Mononuclear cell (primary cell): Measurements from ENCODE around the gene ERCC8. TPM values are rescaled to one million over a fixed set of nuclear protein-coding genes. Genes with fewer than 3 reads are reported as not detected.
A peak's percentile ranks its signal among the peaks of the same experiment; 100 is the strongest.
"Not testable (repeated sequence)": the region's sequence is repeated elsewhere in the genome, so short reads cannot be mapped to it uniquely, and the experiment has no call there.

ENCODE experiments used
- H3K27me3 ChIP-seq: 2 replicates; pipeline ENCODE4 v1.6.0; 2011; ENCODE audit warnings: low read length, control low read depth; ENCODE audit not compliant: insufficient read depth
- H3K4me1 ChIP-seq: 2 replicates; pipeline ENCODE4 v1.5.1; 2011; ENCODE audit warnings: mild to moderate bottlenecking, low read length, control low read depth; ENCODE audit not compliant: insufficient read depth
- H3K4me3 ChIP-seq: 2 replicates; pipeline ENCODE4 v1.5.1; 2011; ENCODE audit warnings: mild to moderate bottlenecking, low read length, moderate library complexity
- H3K9me3 ChIP-seq: 2 replicates; pipeline ENCODE4 v1.5.1; 2011; ENCODE audit warnings: low read depth, mild to moderate bottlenecking, control low read depth, low read length
- total RNA-seq: library from RNA; depleted of rRNA; stranded (reverse); fragments of >200 nt; gene quantifications from one replicate; pipeline ENCODE4 v1.2.3, GENCODE V29; 2012

Gene ERCC8, protein sequence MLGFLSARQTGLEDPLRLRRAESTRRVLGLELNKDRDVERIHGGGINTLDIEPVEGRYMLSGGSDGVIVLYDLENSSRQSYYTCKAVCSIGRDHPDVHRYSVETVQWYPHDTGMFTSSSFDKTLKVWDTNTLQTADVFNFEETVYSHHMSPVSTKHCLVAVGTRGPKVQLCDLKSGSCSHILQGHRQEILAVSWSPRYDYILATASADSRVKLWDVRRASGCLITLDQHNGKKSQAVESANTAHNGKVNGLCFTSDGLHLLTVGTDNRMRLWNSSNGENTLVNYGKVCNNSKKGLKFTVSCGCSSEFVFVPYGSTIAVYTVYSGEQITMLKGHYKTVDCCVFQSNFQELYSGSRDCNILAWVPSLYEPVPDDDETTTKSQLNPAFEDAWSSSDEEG
- total RNA-seq = 15.6 TPM

DNA sequence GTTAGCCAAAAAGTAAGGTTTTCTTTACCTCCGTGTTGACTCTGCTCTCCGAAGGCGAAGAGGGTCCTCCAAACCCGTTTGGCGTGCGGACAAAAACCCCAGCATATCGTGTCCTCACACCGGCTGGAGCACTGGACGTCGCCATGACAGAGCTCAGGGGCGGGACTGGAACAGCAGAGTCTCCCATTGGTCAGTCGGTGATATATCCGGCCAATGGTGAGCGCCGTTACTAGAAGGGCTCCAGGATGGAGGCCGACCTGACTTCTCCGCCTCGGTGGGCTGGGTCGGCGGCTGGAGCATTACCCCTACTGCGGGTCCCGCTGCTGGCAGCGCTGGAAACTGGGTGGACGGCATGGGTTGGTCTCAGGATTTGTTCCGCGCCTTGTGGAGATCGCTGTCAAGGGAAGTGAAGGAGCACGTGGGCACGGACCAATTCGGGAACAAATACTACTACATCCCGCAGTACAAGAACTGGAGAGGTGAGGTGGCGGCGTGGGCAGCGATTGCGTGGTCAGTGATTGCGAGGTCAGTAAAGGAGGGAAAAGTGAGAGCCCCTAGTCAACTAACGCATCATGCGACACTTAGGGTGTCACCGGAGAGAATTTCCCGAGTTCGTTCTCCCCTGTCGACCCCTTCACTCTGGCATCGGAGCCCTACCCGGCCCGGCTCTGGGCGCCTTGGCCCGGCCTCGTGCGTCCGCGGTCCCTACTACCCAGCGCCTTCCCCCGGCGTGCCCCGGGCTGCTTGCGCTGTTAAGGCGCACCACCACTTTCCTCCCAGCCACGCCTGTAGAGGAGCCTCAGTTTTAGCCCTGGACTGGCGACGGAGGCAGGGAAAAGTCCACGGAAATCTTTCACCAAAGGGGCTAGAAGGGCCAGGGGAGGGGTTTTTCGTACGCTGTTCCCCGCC, at the start of gene ERCC8, which contains the start of gene NDUFAF2:
Gene ERCC8, minus strand, starts transcription at position 167 of the 909 bp plus-strand sequence. Its CDS starts 62 bp downstream, at position 105.
Gene NDUFAF2, plus strand, starts transcription at position 302 of the 909 bp plus-strand sequence. Its CDS starts 51 bp downstream, at position 353.
- peak within 1 kb of the TSS; percentile 87 for H3K4me3 ChIP-seq
- H3K27me3 ChIP-seq = no peaks in the 10 kb centered on the region

DNA sequence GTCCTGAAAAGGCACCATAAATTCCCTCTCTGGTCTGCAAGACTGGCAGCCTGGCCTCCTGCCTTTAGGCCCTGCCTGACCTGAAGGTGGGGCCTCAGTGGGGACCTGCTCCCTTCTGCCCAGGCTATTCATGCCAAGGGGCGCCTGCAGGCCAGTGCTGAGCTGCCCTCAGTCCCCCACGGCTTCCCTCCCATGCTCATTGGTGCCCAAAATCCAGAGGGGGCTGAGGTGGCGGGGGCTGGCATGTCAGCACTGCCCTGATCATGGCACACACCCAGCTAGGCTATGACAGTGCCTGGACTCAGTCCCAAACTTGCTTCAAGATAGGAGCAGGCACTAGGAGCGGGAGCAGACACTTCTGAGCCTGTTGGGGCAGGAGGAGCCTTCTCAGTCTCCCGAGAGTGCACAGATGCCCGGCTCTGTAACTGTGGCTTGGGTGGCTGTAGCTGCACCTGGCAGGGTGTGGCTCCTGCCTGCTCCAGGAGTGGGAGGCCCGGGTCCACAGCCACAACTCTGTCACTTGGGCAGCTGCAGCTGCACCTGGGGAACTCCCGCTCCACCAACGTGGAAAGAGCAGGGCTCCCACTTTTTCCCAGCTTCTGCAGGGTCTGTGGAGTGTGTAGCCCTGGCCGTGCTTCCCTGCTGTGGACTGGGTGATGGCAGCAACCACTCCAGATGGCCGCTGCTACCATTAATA, 49.2 kb upstream of the ERCC8 start:
- H3K4me1 ChIP-seq = no peaks in the 10 kb centered on the region
- peaks cover 19% of the 10 kb centered on the region for H3K9me3 ChIP-seq
- H3K27me3 ChIP-seq = no peaks in the 10 kb centered on the region
- H3K4me3 ChIP-seq = no peak overlapping the region

More for the DNA sequence above, at the start of gene ERCC8, which contains the start of gene NDUFAF2:
- H3K9me3 ChIP-seq = no peaks in the 10 kb centered on the region
- peaks cover 26% of the 10 kb centered on the region for H3K4me1 ChIP-seq

DNA sequence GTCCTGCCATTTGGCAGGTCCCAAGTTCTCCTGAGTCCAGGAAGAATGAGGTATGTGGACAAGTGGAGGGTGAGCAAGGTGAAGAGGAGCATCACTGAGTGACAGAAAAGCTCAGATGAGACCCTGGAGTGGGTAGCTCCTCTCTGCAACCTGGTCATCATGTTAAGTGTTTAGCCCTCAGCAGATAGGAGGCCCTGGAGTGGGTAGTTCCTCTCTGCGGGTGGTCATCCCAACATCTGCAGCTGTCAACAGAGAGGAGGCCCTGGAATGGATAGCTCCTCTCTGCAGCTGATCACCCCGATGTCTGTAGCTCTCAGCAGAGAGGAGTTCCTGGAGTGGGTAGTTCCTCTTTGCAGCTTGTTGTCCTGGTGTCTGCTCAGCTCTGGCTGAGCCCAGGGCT, 48.6 kb upstream of the ERCC8 start:
- Histone ChIP-seq H3K4me3 (no peak overlapping the region), H3K9me3 (peaks cover 21% of the 10 kb centered on the region), H3K27me3 (no peaks in the 10 kb centered on the region), H3K4me1 (no peaks in the 10 kb centered on the region)

DNA sequence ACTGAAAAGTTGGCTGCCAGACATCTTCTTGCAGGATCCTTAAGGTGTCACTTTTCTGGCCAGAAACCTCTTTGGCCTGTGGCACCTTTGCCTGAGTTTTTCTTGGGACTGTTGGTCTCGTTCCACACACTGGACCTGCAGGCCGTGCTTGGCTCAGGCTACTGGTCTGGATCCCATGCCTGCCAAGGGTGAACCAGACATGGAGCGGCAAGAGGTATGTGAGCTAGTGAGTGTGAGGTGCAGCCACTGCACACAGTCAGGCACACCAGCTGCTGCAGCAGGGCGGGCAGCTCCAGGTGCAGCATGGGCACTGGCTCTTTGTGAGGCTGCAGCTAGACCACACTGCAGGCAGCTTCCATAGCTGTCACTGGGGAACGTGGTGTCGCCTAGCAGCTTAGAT, 48.0 kb upstream of the ERCC8 start:
- Histone ChIP-seq H3K4me3 (no peak overlapping the region), H3K27me3 (no peaks in the 10 kb centered on the region), H3K9me3 (peaks cover 25% of the 10 kb centered on the region), H3K4me1 (no peaks in the 10 kb centered on the region)

DNA sequence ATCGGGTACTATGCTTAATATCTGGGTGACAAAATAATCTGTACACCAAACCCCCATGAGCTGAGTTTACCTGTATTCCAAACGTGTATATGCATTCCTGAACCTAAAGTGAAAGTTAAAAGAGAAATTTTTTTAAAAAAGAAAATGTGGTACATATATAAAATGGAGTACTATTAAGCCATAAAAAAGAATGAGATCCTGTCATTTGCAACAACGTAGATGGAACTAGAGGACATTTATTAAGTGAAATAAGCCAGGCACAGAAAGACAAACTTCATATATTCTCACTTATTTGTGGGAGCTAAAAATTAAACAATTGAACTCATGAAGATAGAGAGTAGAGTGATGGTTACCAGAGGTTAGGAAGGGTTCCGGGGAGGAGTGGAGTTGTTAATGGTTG, 44.9 kb upstream of the ERCC8 start:
- Histone ChIP-seq H3K4me1 (no peaks in the 10 kb centered on the region), H3K4me3 (no peak overlapping the region), H3K27me3 (no peaks in the 10 kb centered on the region), H3K9me3 (peaks cover 40% of the 10 kb centered on the region)

DNA sequence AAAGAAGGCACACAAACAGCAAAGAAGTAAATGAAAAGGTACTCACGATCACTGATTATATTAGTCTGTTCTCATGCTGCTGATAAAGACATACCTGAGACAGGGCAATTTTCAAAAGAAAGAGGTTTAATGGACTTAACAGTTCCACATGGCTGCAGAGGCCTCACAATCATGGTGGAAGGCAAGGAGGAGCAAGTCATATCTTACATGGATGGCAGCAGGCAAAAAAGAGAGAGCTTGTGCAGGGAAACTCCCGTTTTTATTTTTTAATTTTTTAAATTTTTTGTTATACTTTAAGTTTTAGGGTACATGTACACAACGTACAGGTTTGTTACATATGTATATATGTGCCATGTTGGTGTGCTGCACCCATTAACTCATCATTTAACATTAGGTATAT, 37.3 kb upstream of the ERCC8 start:
- H3K27me3 ChIP-seq, H3K4me1 ChIP-seq, H3K4me3 ChIP-seq, H3K9me3 ChIP-seq: not testable (repeated sequence)

DNA sequence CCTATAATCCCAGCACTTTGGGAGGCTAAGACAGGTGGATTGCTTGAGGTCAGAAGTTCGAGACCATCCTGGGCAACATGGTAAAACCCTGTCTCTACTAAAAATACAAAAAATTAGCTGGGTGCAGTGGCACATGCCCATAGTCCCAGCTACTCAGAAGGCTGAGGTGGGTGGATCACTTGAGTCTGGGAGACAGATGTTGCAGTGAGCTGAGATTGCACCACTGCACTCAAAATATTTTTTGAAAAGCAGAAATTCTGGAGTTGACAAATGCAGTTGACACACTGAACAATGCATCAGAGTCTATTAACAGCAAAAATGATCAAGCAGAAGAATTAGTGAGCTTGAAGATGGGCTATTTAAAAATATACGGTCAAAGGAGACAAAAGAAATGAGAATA, 35.6 kb upstream of the ERCC8 start:
- H3K4me3 ChIP-seq = no peak overlapping the region
- H3K9me3 ChIP-seq = no peaks in the 10 kb centered on the region
- no peaks in the 10 kb centered on the region for H3K4me1 ChIP-seq

DNA sequence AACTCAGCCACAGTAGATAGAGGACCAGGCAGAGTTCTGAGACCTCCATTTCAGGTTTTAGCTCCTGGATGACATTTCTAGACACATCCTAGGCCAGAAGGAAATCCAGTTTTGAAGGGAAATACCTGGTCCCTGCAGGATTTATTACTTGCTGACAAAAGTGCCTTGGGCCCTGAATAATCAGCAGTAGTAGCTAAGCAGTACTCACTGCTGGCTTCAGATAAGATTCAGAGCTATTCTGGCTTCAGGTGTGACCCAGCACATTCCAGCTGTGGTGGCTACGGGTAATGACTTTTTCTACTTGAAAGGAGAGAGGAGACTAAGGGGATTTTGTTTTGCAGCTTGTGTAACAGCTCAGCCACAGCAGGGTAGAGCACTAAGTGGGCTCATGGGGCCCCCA, 34.1 kb upstream of the ERCC8 start:
- Histone ChIP-seq H3K4me3 (no peak overlapping the region), H3K27me3 (no peaks in the 10 kb centered on the region), H3K4me1 (no peaks in the 10 kb centered on the region), H3K9me3 (no peaks in the 10 kb centered on the region)

More for the DNA sequence above, 35.6 kb upstream of the ERCC8 start:
- no peaks in the 10 kb centered on the region for H3K27me3 ChIP-seq

DNA sequence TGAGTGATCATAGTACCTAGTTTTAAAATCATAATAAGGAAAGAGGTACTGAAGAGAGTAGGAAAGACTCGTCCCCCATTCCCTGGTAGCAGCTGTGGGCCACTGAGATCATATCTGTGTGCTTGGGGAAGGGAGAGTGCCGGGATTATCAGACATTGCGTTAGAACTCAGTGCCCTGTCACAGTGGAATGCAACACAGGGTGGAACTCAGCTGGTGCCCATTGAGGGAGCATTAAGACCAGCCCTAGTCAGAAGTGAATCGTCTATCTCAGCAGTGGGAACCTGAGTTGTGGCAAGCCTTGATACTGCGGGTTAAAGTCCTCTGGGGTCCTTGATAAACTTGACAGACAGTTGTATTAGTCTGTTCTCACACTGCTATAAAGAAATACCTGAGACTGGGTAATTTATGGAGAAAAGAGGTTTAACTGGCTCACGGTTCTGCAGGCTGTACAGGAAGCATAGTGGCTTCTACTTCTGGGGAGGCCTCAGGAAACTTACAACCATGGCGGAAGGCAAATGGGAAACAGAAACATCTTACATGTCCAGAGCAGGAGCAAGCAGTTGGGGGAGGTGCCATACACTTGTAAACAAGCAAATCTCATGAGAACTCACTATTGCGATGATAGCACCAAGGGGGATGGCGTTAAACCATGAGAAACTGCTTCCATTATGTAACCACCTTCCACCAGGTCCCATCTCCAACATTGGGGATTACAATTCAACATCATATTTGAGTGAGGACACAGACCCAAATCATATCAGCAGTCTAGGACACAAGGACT, 33.3 kb upstream of the ERCC8 start:
- Histone ChIP-seq H3K4me1 (no peaks in the 10 kb centered on the region), H3K27me3 (no peaks in the 10 kb centered on the region), H3K9me3 (no peaks in the 10 kb centered on the region), H3K4me3 (no peak overlapping the region)

DNA sequence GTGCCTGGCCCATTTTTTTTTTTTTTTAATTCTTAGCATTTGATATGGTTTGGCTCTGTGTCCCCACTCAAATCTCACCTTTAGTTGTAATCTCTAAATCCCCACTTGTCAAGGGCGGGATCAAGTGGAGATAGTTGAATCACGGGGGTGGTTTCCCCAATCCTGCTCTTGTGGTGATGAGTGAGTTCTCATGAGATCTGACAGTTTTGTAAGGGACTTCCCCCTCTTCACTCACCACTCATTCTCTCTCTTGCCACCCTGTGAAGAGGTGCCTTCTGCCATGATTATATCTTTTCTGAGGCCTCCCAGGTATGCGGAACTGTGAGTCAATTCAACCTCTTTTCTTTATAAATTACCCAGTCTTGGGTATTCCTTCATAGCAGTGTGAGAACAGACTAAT, 27.4 kb upstream of the ERCC8 start:
- H3K27me3 ChIP-seq = no peaks in the 10 kb centered on the region
- no peak overlapping the region for H3K4me3 ChIP-seq
- peaks cover 22% of the 10 kb centered on the region for H3K9me3 ChIP-seq
- no peaks in the 10 kb centered on the region for H3K4me1 ChIP-seq

DNA sequence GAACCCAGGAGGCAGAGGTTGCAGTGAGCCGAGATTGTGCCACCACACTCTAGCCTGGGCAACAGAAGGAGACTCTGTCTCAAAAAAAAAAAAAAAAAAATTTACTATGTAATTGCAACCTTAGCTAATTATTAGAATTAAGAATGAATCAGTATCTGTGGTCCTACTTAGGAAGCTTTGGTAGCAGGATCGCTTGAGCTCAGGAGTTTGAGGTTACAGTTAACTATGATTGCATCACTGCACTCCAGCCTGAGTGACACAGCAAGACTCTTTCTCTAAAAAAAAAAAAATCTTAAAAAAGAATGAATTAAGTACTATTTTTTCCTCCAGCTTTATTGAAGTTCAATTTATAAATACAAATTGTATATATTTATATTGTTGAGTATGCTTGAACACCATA, 16.8 kb upstream of the ERCC8 start:
- H3K9me3 ChIP-seq = peaks cover 10% of the 10 kb centered on the region
- no peaks in the 10 kb centered on the region for H3K27me3 ChIP-seq
- H3K4me3 ChIP-seq = no peak overlapping the region
- peaks cover 4% of the 10 kb centered on the region for H3K4me1 ChIP-seq

DNA sequence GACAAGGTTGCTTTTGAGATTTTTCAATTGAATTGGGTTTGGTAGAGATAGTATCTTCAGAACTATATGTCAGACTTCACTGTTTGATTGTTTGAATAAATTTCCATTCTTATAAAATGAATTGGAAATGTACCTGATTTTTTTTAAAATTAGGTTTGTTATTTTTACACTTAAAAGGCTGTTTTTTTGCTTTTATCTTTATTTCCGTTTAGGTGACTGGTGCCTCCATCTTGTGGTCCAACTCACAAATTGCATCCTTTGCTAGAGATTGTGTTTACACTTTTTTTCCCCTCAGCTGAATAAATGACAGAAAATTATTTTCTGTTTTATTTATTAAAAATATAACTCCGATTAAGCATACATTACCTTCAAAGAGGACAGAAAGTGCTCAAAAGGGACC, 15.7 kb upstream of the ERCC8 start:
- Histone ChIP-seq H3K9me3 (no peaks in the 10 kb centered on the region), H3K4me1 (peaks cover 4% of the 10 kb centered on the region), H3K4me3 (no peak overlapping the region), H3K27me3 (no peaks in the 10 kb centered on the region)

DNA sequence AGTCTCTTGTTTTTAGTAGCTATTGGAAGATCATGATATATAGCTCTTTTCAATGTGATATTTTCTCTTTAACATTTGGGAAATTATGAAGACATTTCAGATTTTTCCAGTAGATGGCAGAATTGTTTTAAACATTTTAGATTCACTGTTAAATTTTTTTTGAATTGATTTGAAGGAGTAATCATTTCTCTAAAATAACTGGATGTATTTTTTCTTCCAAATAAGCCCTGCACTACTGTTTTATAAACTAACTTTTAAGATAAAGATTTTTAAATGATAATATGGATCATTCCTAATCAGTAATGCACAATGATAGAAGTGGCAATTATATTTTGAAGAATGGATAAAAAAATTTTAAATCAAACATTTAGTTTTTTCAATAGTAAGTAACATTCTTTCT, 14.3 kb upstream of the ERCC8 start:
- Histone ChIP-seq H3K27me3 (no peaks in the 10 kb centered on the region), H3K9me3 (peaks cover 5% of the 10 kb centered on the region), H3K4me3 (no peak overlapping the region), H3K4me1 (peaks cover 4% of the 10 kb centered on the region)

DNA sequence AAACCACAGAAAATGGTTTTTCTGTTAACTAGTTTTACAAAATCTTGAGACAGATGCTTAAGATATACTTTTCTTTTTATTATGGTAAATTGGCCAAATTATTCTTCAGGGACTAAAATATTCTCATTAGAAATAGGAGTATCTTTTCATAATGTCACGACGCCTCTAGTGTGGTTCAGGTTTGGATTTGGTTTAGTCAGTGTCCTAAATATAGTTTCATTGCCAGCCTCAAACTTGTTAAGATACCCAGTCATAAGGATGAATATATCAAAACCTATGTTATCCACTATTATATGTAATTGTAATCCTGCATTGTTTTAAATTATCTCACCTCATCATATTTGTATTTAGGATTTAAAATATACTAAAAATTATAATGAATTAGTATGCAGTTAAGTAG, 13.8 kb upstream of the ERCC8 start:
- H3K4me1 ChIP-seq = peaks cover 4% of the 10 kb centered on the region
- no peaks in the 10 kb centered on the region for H3K27me3 ChIP-seq
- H3K9me3 ChIP-seq = peaks cover 5% of the 10 kb centered on the region
- no peak overlapping the region for H3K4me3 ChIP-seq
